Nephron (organoid): Measurements from ENCODE around the gene C2CD2.

Source experiments
- H3K27ac Mint-ChIP-seq, 3 experiments: 2 replicates each; pipeline ENCODE4 v1.8.0; 2020; ENCODE audit warnings: mixed read lengths in 3 of 3, mild to moderate bottlenecking in 2 of 3, moderate library complexity in 1 of 3
- H3K27me3 Mint-ChIP-seq: 2 replicates; pipeline ENCODE4 v1.8.0; 2021; ENCODE audit warnings: low read depth, mild to moderate bottlenecking, moderate library complexity, mixed read lengths
- H3K36me3 Mint-ChIP-seq: 2 replicates; pipeline ENCODE4 v1.8.0; 2020; ENCODE audit warnings: low read depth, mixed read lengths
- H3K4me1 Mint-ChIP-seq: 2 replicates; pipeline ENCODE4 v1.8.0; 2020; ENCODE audit warnings: mixed read lengths
- H3K4me3 Mint-ChIP-seq, 3 experiments: 2 replicates each; pipeline ENCODE4 v1.8.0; 2020; ENCODE audit warnings: mild to moderate bottlenecking in 3 of 3, mixed read lengths in 3 of 3, moderate library complexity in 2 of 3
- H3K9me3 Mint-ChIP-seq: 2 replicates; pipeline ENCODE4 v1.8.0; 2020; ENCODE audit warnings: mixed read lengths
- CTCF ChIP-seq, 3 experiments: fragments of 200-600 bp; sonication (generic); IDR thresholded peaks; one replicate each; pipeline ENCODE4 v1.5.0; 2021; ENCODE audit warnings: antibody characterized with exemption in 3 of 3; ENCODE audit not compliant: unreplicated experiment in 3 of 3

The C2CD2 gene

GRCh38 chr21:41869771-41870170 is 84.0 kb downstream of the C2CD2 start:
- Mint-ChIP-seq H3K4me3 (no peak overlapping the region), H3K9me3 (no peaks in the 10 kb centered on the region), H3K36me3 (no peaks in the 10 kb centered on the region), H3K27ac (no peak overlapping the region), H3K4me1 (no peaks in the 10 kb centered on the region), H3K27me3 (no peaks in the 10 kb centered on the region)
- TF ChIP-seq CTCF (IDR thresholded peaks at IDR 0.05; ENCODE audit: unreplicated experiment in 3 of 3): no peak

- peaks cover 4% of the 10 kb centered on the region for H3K4me1 Mint-ChIP-seq
- H3K9me3 Mint-ChIP-seq: no peaks in the 10 kb centered on the region
- TF ChIP-seq CTCF (IDR thresholded peaks at IDR 0.05; ENCODE audit: unreplicated experiment in 3 of 3): no peak
- no peaks in the 10 kb centered on the region for H3K27me3 Mint-ChIP-seq
- H3K27ac Mint-ChIP-seq: no peak overlapping the region
- no peak overlapping the region for H3K4me3 Mint-ChIP-seq
- H3K36me3 Mint-ChIP-seq: no peaks in the 10 kb centered on the region
Observed at GRCh38 chr21:41868062-41868710, 85.6 kb downstream of the C2CD2 start.

GRCh38 chr21:41867313-41867712 is 86.5 kb downstream of the C2CD2 start:
- TF ChIP-seq CTCF (IDR thresholded peaks at IDR 0.05; ENCODE audit: unreplicated experiment in 3 of 3): no peak
- Mint-ChIP-seq H3K36me3 (no peaks in the 10 kb centered on the region), H3K27me3 (no peaks in the 10 kb centered on the region), H3K4me1 (peaks cover 5% of the 10 kb centered on the region), H3K4me3 (no peak overlapping the region), H3K27ac (no peak overlapping the region), H3K9me3 (no peaks in the 10 kb centered on the region)

- Mint-ChIP-seq H3K36me3 (no peaks in the 10 kb centered on the region), H3K27me3 (no peaks in the 10 kb centered on the region), H3K4me1 (peaks cover 5% of the 10 kb centered on the region), H3K27ac (no peak overlapping the region), H3K4me3 (no peak overlapping the region), H3K9me3 (no peaks in the 10 kb centered on the region)
- TF ChIP-seq CTCF (IDR thresholded peaks at IDR 0.05; ENCODE audit: unreplicated experiment in 3 of 3): no peak
Observed at GRCh38 chr21:41866274-41866809, 87.5 kb downstream of the C2CD2 start.

- no peak overlapping the region for H3K4me3 Mint-ChIP-seq
- TF ChIP-seq CTCF (IDR thresholded peaks at IDR 0.05; ENCODE audit: unreplicated experiment in 3 of 3): no peak
- H3K4me1 Mint-ChIP-seq: peaks cover 5% of the 10 kb centered on the region
- no peak overlapping the region for H3K27ac Mint-ChIP-seq
- H3K9me3 Mint-ChIP-seq: no peaks in the 10 kb centered on the region
- H3K36me3 Mint-ChIP-seq: no peaks in the 10 kb centered on the region
- H3K27me3 Mint-ChIP-seq: no peaks in the 10 kb centered on the region
Observed at GRCh38 chr21:41865002-41865777, 88.6 kb downstream of the C2CD2 start.
